HG02571 (cell line): Measurements from ENCODE around the gene KCTD14.
"Not testable (repeated sequence)": the region's sequence is repeated elsewhere in the genome, so short reads cannot be mapped to it uniquely, and the experiment has no call there.

Experiments
- ATAC-seq: cut with Tn5 transposase; IDR thresholded peaks from one replicate; pipeline ENCODE4 v1.9.1; 2021; ENCODE audit warnings: mild to moderate bottlenecking, moderate library complexity; ENCODE audit not compliant: unreplicated experiment

KCTD14 gene

DNA sequence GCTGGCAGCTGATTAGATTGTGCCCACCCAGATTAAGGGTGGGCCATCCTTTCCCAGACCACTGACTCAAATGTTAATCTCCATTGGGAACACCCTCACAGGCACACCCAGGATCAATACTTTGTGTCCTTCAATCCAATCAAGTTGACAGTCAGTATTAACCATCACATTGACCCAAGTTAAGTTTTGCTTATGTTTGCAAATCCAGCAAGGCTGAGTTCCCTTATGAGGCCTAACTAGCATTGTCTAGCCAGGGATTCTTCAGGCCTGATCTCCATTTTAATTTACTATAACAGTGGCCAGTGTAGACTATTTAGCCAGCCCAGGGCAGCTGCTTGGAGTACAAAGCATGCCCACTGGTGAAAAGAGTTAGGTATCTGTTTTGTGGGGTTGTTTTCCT is 2.3 kb upstream of the KCTD14 start:
- no peak for ATAC-seq

DNA sequence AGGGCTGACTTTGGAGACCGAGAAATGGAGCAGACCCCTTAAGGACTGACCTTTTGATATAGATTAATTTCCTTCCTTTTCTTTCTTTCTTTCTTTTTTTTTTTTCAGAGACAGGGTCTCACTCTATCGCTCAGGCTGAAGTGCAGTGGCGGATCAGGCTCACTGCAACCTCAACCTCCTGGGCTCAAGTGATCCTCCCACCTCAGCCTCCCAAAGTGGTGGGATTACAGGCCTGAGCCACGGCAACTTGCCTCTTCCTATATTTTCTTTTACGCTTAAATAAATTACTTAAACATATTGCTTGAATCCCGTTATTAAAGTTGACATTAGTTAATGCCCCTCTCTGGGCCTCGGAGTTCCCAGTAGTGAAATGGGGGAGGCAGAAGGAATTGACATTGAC is 350 bp upstream of the KCTD14 start:
- no peak for ATAC-seq

DNA sequence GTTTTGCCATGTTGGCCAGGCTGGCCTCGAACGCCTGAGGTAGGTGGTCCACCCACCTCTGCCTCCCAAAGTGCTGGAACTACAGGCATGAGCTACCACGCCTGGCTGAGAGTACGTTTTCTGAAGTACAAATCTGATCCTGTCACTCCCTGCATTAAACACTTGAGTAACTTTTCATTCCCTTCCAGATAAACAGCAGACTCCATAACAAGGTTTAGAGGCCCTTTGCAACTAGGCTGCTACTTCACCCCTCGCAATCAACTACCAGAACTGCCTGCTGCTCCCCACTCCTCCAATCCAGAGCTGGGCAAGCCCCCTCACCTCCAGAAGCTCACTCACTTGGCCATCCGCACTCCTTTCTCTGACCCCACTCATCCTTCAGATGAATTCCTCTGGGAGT is 1.5 kb downstream of the KCTD14 start:
- ATAC-seq: no peak

DNA sequence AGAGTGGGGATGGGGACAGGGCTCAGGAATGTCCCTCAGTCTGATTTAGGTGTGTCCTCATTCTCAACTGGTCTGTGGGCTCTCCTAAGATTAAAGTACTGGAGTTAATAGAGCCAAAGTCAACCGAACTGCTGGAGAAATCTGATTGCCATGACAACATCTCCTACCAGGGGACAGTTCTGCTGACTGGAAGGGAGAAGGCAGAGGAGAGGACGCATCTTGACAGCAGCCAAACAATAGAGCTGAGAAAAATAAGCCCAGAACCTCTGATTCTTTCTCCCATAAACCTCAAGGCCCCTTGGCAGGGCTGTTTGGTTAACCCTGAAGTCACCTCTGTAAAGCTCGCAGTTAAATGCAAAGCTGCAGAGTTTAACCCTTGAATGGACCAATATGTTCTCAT is 2.8 kb downstream of the KCTD14 start:
- no peak for ATAC-seq

DNA sequence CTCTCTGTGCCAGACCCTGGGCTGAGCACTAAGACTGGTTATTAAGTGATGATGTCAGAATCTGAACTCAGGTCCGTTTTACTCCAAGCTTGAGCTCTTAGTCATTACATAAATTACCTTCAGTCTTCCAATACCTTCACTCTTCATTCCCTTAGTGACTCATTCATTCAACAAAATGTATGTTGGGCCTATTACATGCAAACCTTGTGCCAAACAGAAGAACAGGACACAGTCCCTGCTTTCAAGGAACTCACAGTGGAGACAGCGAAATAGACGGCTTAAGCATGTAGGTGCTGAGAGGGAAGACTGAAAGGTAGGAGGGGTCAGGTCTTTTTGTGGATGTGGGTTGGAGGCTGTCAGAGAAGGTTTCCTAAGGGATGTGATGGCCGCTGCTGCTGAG is 3.3 kb downstream of the KCTD14 start:
- ATAC-seq: no peak

DNA sequence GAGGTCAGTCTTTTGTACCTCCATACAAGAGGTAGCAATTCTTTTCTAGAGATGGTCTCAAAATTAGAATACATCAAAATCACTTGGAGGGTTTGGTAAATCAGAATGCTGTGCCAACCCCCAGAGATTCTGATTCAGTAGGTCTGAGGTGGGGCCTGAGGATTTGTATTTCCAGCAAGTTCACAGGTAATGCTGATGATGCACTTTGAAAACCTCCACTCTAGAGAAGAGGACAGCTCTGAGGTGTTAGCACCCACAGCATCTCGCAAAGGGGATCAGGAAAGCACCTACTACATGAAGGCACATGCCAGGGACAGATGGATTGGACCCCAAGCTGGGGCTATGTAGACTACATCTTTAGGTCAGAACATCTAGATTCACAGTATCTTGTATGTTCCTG is 7.2 kb downstream of the KCTD14 start:
- no peak for ATAC-seq

GRCh38 chr11:78014937-78015520 is 8.0 kb downstream of the KCTD14 start:
- not testable (repeated sequence) for ATAC-seq

GRCh38 chr11:78011301-78011700 is 11.8 kb downstream of the KCTD14 start:
- ATAC-seq: no peak

DNA sequence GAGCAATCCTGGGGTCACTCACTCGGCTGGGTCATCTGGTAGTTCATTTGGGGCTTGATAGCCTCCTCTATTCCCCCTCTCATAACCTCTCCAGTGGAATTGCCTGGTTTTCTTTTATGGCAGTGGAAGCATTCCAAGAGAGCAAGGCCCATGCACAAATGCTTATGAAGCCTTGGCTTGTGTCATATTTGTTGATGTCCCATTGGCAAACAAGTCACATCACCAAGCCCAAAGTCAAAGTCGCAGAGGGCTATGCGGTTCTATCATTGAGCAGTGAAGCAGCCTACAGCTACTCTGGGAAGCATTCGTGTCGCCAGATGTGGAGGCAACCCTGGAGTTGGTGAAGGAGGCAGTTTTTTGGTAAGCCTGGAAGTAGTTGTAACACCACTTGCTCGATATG is 12.3 kb downstream of the KCTD14 start:
- ATAC-seq: no peak

DNA sequence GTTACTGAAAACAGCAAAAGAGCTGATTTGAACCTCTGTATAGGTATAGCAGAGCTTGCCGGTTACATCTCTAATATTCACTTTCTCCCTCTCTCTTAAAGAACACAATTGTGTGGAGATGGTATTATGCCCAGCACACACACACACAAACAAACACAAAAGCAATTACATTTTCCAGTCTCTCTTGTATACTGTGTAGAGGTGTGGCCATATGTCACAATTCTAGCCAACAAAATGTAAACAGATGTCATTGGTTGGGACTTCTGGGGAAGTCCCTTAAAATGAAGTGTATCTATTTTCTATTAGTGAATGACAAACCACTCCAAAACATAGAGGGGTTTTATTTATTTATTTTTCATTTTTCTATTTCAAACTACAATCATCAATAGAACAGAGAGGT is 12.8 kb downstream of the KCTD14 start:
- no peak for ATAC-seq

DNA sequence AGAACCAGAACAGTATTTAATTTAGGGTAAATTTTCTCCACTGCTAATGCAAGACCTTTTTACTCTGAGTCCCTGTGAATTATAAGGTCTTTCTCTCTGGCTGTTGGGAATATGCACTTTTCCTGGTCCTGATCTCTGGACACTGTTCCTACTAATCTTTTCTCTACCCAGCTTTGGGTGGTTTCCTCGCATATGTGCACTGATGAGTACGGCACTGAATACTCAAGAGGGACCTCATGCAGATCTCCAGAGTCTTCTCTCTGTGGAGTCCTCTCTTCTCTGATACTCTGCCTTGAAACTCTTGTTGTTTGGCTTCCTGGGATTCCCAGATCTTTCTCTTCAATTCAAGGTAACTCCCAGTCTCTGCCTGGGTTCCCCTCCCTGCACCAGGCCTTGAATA is 14.0 kb downstream of the KCTD14 start:
- ATAC-seq: no peak

GRCh38 chr11:78000193-78000592 is 22.9 kb downstream of the KCTD14 start:
- no peak for ATAC-seq

GRCh38 chr11:77999446-78000030 is 23.5 kb downstream of the KCTD14 start:
- ATAC-seq: no peak

DNA sequence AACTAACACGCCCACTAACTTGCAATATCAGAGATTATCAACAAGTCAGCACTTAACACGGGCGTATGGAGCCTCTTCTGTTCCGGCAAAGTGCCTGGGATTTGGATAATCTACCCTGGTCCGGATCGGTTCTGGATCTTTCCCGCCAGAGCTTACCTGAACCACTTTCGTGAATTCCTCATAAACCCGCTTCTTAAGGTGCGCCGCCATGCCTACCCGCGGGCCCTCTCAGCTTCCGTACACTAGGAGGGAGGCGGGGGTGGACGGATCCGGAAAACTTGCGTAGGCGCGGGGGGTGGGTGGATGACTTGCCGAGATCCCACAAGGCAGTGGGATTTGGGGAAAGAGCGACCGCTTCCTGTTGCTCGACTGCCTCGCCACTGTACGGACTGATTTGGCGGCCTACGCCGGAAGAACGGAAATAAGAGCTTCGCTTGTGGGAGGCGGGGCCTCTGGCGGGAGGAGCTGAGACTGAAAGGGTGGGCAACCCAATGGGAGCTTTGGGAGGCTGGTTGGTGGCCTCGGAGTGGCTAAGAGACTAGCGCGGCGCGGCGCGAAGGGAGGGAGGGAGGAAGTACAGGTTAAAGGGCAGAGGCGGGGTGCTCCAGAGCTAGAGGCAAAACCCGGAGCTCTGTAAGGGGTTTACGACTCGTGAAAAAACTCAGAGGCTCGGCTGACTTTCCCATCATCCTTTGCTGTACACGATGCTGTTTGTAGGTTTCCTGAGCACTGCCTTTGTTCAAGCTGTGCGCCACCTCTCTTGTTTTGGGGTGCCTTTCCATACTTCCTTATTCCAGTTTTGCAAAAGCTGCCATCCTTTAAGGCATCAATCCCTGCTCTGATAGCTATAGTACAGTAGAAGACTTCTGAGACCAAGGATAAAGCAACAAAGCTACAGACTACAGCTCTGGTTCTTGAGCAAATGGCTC is 28.4 kb downstream of the KCTD14 start, which contains the start of gene INTS4:
INTS4 (minus strand) TSS at position 235 of the 929 bp plus-strand sequence; CDS start at position 210, 25 bp downstream.
- peak; percentile 99 for ATAC-seq

DNA sequence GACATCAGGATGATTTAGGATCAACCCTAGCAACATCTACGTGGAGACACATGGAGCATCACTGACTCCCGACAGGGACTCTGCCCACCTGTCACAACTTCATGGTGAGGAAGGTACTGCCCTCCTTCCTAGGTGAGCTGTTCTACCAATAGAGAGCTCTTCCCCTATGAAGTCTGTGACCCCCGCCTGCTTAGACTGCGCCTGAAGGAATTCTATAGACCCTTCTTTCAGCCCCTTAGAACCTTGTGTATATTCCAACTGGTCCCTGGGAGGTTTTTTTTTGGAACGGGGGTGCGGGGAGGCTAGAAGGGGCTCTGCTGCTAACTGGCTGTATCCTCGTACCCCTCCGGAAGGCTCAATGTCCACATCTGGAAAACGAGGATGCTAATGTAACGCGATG is 29.2 kb downstream of the KCTD14 start:
- no peak for ATAC-seq

DNA sequence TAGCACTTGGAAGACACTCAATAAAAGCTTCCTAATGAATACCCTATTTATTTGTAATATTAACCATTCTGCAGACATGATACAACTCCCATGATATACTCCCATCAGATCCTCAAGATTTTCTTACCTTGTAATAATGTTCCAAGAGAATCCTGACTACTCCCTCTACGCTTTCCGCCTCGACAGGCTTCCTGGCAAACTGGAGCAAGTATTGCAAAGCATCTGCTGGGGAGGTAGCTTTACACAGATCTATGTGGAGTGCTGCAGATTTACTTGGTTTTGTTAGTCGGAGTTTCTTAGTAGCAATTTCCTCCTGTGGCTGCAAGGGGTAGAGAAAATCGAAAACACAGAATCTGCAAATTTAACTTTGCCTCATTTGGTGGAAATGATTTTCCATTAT is 32.1 kb downstream of the KCTD14 start:
- ATAC-seq: no peak

- ATAC-seq: not testable (repeated sequence)
Measured at GRCh38 chr11:77986456-77986855, 36.6 kb downstream of the KCTD14 start.

DNA sequence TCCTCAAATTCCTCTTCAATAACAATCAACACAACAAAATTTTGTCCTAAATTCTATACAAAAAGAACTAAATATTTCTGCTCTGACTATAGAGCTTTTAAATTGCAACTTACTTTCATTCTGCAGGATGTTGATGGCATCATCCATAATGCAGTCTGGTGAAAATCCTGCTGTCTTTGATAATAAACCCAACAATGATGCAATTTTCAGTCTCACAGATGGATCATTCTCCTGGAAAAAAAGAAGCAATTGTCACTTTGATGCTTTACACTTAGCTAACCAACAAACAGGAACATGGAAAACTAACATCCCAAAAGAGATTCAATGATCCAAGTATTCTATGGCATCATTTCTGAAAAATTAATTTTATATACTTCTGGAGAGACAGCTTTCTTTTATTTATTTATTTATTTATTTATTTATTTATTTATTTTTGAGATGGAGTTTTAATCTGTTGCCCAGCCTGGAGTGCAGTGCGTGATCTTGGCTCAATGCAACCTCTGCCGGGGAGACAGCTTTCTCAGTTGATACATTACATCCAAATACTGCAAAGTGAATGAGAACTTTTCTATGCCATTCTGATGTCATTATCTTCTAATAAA is 41.6 kb downstream of the KCTD14 start:
- ATAC-seq: no peak

DNA sequence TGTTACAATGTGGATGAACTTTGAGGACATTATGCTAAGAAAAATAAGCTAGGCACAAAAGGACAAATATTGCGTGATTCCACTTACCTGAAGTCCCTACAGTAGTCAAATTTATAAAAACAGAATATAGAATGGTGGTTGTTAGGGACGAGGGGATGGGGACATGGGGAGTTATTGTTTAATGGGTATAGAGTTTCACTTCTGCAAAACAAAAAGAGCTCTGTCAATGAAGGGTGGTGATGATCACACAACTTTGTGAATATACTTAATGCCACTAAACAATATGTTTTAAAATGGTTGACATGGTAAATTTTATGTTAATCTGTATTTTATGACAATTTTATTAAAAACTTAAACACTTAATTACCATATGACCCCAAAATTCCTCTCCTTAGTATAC is 54.7 kb downstream of the KCTD14 start:
- no peak for ATAC-seq

GRCh38 chr11:77967753-77968152 is 55.3 kb downstream of the KCTD14 start:
- ATAC-seq: no peak

DNA sequence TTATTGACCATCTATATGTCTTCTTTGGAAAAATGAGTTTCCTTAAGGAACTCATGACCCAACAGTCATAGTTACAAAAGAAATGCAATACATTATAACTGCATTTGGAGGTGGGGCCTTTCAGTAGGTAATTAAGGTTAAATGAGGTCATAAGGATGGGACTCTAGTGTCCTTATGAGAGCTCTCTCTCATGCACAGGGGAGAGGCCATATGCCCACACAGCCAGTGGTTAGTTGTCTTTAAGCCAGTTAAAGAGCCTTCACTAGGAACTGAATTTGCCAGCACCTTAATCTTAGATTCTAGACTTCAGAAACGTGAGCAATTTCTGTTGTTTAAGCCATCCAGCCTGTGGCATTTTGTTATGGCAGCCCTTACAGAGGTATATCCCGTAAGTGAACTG is 56.0 kb downstream of the KCTD14 start:
- ATAC-seq: no peak

GRCh38 chr11:77966338-77966737 is 56.7 kb downstream of the KCTD14 start:
- no peak for ATAC-seq
